Gastrocnemius medialis (tissue), 4 donors: ENCODE data around the gene DCAF5. TPM values are rescaled to one million over a fixed set of nuclear protein-coding genes. Genes with fewer than 3 reads are reported as not detected.
"Not testable (repeated sequence)": the region's sequence is repeated elsewhere in the genome, so short reads cannot be mapped to it uniquely, and the experiment has no call there.

Experiments used
- ATAC-seq, 2 donors: fragments of 150-250 bp; one replicate each; pipeline ENCODE4 v1.9.1; 2016
- DNase-seq, 2 donors: peaks; one replicate each; pipeline ENCODE4 v3.0.0-alpha.2; 2019
- H3K27ac ChIP-seq, 4 donors: fragments of 200-600 bp; sonication (generic); 1 replicate in 1 of 4; 2 replicates in 3 of 4; pipeline ENCODE4 v1.5.1; 2016 to 2018; ENCODE audit warnings: mild to moderate bottlenecking in 2 of 4, moderate library complexity in 1 of 4
- H3K27me3 ChIP-seq, 3 donors: fragments of 200-600 bp; sonication (generic) in 2 of 3; 1 replicate in 1 of 3; 2 replicates in 2 of 3; pipeline versions ENCODE4 v1.5.1 to v1.6.0; 2016 to 2019; ENCODE audit warnings: mild to moderate bottlenecking in 1 of 3, moderate library complexity in 1 of 3
- H3K36me3 ChIP-seq, 2 donors: fragments of 200-600 bp; sonication (generic) in 1 of 2; one replicate each; pipeline ENCODE4 v1.5.1; 2017 to 2018
- H3K4me1 ChIP-seq, 2 donors: fragments of 200-600 bp; sonication (generic) in 1 of 2; one replicate each; pipeline ENCODE4 v1.5.1; 2016 to 2017; ENCODE audit warnings: mild to moderate bottlenecking in 2 of 2
- H3K4me3 ChIP-seq, 4 donors: fragments of 200-600 bp; sonication (generic) in 3 of 4; 1 replicate in 1 of 4; 2 replicates in 3 of 4; pipeline ENCODE4 v1.5.1; 2016 to 2019; ENCODE audit warnings: mild to moderate bottlenecking in 2 of 4
- H3K9me3 ChIP-seq, 3 donors: fragments of 200-600 bp; sonication (generic) in 2 of 3; 1 replicate in 1 of 3; 2 replicates in 2 of 3; pipeline ENCODE4 v1.5.1; 2016 to 2019
- POLR2A ChIP-seq, 2 donors: fragments of 450-650 bp; IDR thresholded peaks; one replicate each; pipeline ENCODE4 v1.6.1; 2017; ENCODE audit warnings: antibody characterized with exemption in 2 of 2, mild to moderate bottlenecking in 2 of 2, moderate library complexity in 2 of 2
- in situ Hi-C, 4 donors: fragments of 200-750 bp; cut with MboI; loops; one replicate each; pipeline versions ENCODE4 v1.15.0 to v1.8.0; 2017; ENCODE audit warnings: low sequenced_read_pairs in 4 of 4
- intact Hi-C: fragments of 100-400 bp; cut with DNase I; formaldehyde crosslinking; loops from one replicate; pipeline ENCODE4 v1.15.1; 2023; ENCODE audit warnings: low total_unique reads
- total RNA-seq, 4 donors: library from RNA; depleted of rRNA; stranded (reverse); fragments of >200 nt; gene quantifications; one replicate each; pipeline versions ENCODE4 v1.1.0 to v1.2.3, GENCODE V29; 2016
- TF ChIP-seq, protein P1 (sequence below), 5 experiments: fragments of 450-650 bp in 3 of 5; fragments of 200-600 bp in 2 of 5; sonication (generic) in 2 of 5; IDR thresholded peaks in 4 of 5; conservative IDR thresholded peaks in 1 of 5; 1 replicate in 4 of 5; 2 replicates in 1 of 5; pipeline ENCODE4 v1.5.1; 2016 to 2019; ENCODE audit warnings: antibody characterized with exemption in 5 of 5, mild to moderate bottlenecking in 3 of 5, moderate library complexity in 3 of 5

Gene DCAF5
- total RNA-seq, 4 donors from 2014 or later = 45.9 to 96.6 (median 66.8) TPM

DNA sequence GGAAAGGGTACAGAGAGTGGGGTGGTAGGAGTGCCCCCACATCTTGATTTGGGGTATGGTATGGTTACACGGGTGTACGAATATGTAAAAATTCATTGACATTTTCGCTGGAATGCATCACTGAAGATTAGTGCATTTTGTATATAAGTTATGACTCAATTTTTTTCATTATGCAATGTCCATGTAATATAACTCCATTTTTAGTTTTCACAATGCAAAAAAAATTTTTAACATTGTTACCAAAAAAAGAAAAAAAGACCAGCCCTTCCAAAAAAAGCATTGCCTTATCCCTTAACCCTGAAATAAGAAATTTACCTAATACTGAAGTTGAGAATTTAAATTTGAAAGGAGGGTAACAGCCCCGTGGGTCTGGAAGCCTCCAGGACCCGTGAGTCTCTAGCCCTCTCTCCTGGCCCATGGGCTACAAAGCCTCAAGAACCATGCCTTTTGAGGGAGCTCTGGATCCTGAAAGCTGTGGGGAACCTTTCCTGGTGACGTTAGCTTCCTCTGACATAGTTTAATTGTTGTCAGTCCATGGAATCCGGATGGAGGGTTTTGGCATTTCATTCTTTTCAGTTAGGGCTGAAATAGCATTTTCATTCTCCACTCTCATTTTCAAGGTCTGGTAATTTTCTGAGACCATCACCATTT lies 118.2 kb downstream of the DCAF5 start:
- no peak for ATAC-seq
- intact Hi-C loops = no loop called here
- no peak for DNase-seq
- H3K9me3 ChIP-seq = no peaks in the 10 kb centered on the region
- no peak overlapping the region for H3K27ac ChIP-seq
- H3K27me3 ChIP-seq = no peaks in the 10 kb centered on the region
- TF ChIP-seq, protein P1, sequence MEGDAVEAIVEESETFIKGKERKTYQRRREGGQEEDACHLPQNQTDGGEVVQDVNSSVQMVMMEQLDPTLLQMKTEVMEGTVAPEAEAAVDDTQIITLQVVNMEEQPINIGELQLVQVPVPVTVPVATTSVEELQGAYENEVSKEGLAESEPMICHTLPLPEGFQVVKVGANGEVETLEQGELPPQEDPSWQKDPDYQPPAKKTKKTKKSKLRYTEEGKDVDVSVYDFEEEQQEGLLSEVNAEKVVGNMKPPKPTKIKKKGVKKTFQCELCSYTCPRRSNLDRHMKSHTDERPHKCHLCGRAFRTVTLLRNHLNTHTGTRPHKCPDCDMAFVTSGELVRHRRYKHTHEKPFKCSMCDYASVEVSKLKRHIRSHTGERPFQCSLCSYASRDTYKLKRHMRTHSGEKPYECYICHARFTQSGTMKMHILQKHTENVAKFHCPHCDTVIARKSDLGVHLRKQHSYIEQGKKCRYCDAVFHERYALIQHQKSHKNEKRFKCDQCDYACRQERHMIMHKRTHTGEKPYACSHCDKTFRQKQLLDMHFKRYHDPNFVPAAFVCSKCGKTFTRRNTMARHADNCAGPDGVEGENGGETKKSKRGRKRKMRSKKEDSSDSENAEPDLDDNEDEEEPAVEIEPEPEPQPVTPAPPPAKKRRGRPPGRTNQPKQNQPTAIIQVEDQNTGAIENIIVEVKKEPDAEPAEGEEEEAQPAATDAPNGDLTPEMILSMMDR (IDR thresholded peaks at IDR 0.05 in 4 of 5, conservative IDR thresholded peaks at IDR 0.05 in 1 of 5) = no peak
- no peak for TF ChIP-seq POLR2A (IDR thresholded peaks at IDR 0.05)
- H3K36me3 ChIP-seq = no peaks in the 10 kb centered on the region
- H3K4me1 ChIP-seq = peaks cover 0 to 3% of the 10 kb centered on the region in 2 donors
- in situ Hi-C loops = no loop called here
- H3K4me3 ChIP-seq = no peak overlapping the region

DNA sequence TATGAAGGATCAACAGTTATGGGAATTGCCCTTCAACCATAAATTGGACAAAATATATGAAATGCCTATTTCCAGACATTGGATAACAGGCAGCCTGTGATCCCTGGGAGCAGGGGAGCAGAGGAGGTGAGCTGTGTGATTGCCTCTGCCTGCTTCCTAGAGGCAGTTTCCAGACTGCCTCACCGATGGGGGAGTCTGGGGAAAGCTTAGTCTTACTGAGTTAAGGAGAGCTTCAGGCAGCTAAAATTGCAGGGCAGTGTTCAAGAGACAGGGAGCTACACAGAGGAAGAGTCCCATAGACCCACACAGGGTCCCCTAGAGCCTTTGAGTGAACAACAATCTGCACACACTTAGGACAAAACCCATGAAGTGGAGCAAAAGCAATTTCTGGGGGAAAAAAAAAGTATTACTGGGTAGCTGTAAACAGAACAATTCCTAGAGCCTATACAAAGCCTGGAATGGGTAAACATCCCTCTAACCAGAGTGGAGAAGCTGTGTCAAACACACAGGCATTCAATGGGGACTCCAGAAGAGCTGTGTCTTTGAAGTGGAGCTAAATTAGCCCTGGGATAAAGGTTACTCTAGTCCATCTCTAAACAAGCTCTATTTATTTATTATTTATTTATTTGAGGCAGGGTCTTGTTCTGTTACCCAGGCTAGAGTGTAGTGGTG lies 125.5 kb downstream of the DCAF5 start:
- H3K27ac ChIP-seq = no peak overlapping the region
- TF ChIP-seq, protein P1 (IDR thresholded peaks at IDR 0.05 in 4 of 5, conservative IDR thresholded peaks at IDR 0.05 in 1 of 5) = no peak
- no peak for TF ChIP-seq POLR2A (IDR thresholded peaks at IDR 0.05)
- H3K27me3 ChIP-seq = no peaks in the 10 kb centered on the region
- H3K9me3 ChIP-seq = no peaks in the 10 kb centered on the region
- intact Hi-C loops = no loop called here
- no peaks in the 10 kb centered on the region for H3K4me1 ChIP-seq
- H3K4me3 ChIP-seq = no peak overlapping the region
- H3K36me3 ChIP-seq = no peaks in the 10 kb centered on the region
- DNase-seq = no peak
- ATAC-seq = no peak
- in situ Hi-C loops = no loop called here

DNA sequence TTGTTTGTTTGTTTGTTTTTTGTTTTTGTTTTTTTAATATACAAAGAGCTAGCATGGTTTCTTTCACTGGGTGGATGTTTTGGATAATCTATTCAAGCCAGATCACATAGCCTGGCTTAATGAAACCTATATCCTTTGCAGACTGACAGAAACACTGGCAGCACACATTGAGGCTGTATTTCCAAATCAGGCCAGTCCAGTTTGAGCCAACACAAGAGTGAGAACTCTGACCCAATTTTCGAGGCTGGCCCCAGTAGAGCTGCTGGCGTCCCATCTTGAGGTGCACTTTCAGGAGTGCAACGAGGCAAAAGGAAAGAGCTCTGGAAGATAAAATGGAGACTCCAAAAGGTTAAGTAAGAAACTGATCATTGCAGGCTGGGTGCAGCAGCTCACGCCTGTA lies 129.9 kb downstream of the DCAF5 start:
- DNase-seq (no peak), ATAC-seq (no peak)
- H3K27ac ChIP-seq = no peak overlapping the region
- no peaks in the 10 kb centered on the region for H3K27me3 ChIP-seq
- in situ Hi-C loops = no loop called here
- H3K9me3 ChIP-seq = no peaks in the 10 kb centered on the region
- no peaks in the 10 kb centered on the region for H3K36me3 ChIP-seq
- intact Hi-C loops = no loop called here
- H3K4me3 ChIP-seq = no peak overlapping the region
- TF ChIP-seq, protein P1 (IDR thresholded peaks at IDR 0.05 in 4 of 5, conservative IDR thresholded peaks at IDR 0.05 in 1 of 5) = no peak
- no peak for TF ChIP-seq POLR2A (IDR thresholded peaks at IDR 0.05)
- H3K4me1 ChIP-seq = no peaks in the 10 kb centered on the region

DNA sequence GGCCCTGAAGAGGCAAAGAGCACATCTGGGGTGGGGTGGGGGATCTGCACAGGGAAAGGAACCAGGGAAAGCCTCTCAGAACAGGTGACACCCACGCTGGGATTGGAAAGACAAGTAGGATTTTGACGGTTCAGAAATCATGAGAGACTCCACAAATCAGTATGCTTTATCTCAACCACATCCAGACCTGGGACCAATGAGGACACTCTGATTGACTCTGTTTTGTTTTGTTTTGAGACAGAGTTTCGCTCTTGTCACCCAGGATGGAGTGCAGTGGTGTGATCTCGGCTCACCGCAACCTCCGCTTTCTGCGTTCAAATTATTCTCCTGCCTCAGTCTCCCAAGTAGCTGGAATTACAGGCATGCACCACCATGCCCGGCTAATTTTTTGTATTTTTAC lies 130.8 kb downstream of the DCAF5 start:
- H3K4me3 ChIP-seq, H3K36me3 ChIP-seq, H3K9me3 ChIP-seq, ATAC-seq, H3K27ac ChIP-seq, H3K4me1 ChIP-seq, intact Hi-C loops, DNase-seq, H3K27me3 ChIP-seq, in situ Hi-C loops: not testable (repeated sequence)

DNA sequence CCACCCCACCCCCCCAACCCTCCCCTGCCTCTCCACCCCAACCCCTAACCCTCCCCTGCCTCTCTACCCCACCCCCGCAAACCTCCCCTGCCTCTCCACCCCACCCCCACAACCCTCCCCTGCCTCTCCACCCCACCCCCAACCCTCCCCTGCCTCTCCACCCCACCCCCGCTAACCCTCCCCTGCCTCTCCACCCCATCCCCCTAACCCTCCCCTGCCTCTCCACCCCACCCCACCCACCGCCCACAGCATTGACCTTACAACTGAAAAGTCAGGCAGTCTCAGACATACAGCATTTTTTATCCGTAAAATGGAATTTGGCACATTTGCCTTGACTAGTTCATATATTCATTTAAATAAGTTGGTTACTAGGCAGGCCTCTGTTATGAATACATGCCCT lies 135.2 kb downstream of the DCAF5 start:
- TF ChIP-seq, protein P1 (IDR thresholded peaks at IDR 0.05 in 4 of 5, conservative IDR thresholded peaks at IDR 0.05 in 1 of 5) = no peak
- TF ChIP-seq POLR2A (IDR thresholded peaks at IDR 0.05) = no peak
- ATAC-seq (no peak), DNase-seq (no peak)
- in situ Hi-C loops (no loop called here), intact Hi-C loops (no loop called here)
- Histone ChIP-seq H3K9me3 (no peaks in the 10 kb centered on the region), H3K4me3 (no peak overlapping the region), H3K36me3 (no peaks in the 10 kb centered on the region), H3K27ac (no peak overlapping the region), H3K4me1 (no peaks in the 10 kb centered on the region), H3K27me3 (no peaks in the 10 kb centered on the region)
